ENCODE results near the gene RHBDD2. TPM values are rescaled to one million over a fixed set of nuclear protein-coding genes. Genes with fewer than 3 reads are reported as not detected.
"Not testable (repeated sequence)": the region's sequence is repeated elsewhere in the genome, so short reads cannot be mapped to it uniquely, and the experiment has no call there.

Gene RHBDD2
- 27.1 TPM for total RNA-seq

GRCh38 chr7:75878769-75879611 lies at the start of gene RHBDD2:
Gene RHBDD2 (plus strand): TSS chr7:75879034. CDS start chr7:75879083, 49 bp downstream.
- DNase-seq = peak; percentile 96

- not testable (repeated sequence) for DNase-seq
These were observed 49.2 kb upstream of the RHBDD2 start for GRCh38 chr7:75829656-75830055.

- DNase-seq = no peak
These were observed 47.9 kb upstream of the RHBDD2 start for GRCh38 chr7:75830978-75831377.

DNA sequence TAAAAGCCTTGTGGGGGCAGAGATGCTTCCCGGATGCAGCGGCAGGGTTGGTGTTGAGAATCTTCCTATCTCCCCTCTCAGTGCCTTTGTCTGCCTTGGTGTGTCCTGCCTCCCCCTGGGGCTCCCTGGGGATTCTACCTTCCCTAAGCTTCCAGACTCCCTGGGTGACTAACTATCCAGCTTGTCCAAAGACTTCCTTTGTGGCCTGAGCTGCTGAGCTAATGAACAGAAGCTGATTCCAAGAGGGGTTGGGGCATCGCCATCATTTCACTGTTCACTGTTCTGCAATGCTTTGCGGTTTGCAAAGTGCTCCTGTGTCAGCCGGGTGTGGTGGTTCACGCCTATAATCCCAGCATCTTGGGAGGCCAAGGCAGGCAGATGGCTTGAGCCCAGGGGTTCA lies 45.2 kb upstream of the RHBDD2 start:
- DNase-seq = not testable (repeated sequence)

- no peak for DNase-seq
These were observed 43.0 kb upstream of the RHBDD2 start for GRCh38 chr7:75835688-75836285.

DNA sequence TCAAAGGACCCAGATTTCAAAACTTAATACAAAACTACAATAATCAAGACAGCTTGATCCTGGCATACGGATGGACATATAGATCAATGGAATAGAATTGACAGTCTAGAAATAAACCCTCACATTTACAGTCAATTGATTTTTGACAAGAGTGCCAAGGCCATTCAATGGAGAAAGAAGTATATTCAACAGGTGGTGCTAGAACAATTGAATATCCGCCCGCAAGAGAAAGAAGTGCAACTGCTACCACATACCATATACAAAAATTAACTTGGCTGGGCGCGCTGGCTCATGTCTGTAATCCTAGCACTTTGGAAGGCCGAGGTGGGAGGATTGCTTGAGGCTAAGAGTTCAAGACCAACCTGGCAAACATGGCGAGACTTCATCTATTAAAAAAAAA lies 42.0 kb upstream of the RHBDD2 start:
- DNase-seq = no peak

- DNase-seq = not testable (repeated sequence)
These were observed 40.4 kb upstream of the RHBDD2 start for GRCh38 chr7:75838281-75838930.

DNA sequence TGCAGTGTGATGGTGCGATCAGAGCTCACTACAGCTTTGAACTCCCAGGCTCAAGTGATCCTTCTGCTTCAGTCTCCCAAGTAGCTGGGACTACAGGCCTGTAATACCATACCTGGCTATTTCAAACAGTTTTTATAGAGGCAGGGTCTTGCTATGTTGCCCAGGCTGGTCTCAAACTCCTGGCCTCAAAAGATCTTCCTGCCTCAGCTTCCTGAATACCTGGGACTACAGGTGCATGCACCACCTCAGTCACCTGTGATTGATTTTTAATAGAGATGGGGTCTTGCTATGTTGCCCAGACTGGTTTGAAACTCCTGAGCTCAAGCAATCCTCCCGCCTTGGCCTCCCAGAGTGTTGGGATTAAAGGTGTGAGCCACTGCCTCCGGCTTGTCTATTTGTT lies 38.8 kb upstream of the RHBDD2 start:
- DNase-seq = no peak

GRCh38 chr7:75842836-75843446 lies 35.9 kb upstream of the RHBDD2 start:
- DNase-seq = no peak

DNA sequence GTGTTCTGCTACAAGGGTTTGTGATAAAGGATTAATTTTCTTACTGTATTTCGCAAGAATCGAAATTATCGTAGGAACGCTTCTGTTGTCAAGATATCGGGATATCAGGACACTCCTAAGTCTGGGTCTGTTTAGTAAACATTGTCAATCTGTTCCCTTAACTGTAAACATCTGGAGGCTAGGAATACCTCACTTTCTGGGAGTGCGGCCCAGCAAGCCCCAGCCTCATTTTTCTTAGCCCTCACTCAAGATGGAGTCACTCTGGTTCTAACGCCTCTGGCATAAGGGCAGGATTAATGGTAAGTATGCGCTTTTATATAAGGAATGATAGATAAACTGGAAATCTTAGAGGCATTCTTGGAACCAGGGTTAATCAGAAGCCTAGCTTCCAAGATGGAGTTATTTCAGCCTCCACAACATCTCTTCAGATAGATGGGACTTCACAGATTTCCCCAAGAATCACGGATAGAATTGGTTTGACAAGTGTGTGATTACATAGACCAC lies 35.2 kb upstream of the RHBDD2 start:
- DNase-seq = no peak

DNA sequence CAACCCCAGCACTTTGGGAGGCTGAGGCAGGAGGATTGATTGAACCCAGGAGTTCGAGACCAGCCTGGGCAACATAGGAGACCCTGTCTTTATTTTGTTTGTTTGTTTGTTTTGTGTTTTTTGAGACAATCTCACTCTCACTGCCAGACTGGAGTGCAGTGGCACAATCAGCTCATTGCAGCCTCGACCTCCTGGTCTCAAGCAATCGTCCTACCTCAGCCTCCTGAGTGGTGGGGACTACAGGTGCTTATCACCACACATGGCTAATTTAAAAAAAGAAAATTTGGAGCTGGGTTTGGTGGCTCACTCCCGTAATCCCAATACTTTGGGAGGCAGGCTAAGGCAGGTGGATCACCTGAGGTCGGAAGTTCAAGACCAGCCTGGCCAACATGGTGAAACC lies 34.7 kb upstream of the RHBDD2 start:
- DNase-seq = no peak

DNA sequence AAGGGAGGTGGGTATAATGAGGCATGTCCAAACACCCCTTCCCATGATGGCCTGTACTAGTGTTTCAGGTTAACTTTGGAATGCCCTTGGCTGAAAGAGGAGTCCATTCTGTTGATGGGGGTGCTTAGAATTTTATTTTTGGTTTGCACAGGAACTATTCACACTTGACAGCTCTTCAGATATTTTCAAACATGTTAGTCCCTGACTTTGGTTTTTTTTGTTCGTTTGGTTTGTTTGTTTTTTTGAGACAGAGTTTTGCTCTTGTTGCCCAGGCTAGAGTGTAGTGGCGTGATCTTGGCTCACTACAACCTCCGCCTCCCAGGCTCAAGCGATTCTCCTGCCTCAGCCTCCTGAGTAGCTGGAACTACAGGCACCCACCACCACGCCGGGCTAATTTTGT lies 33.7 kb upstream of the RHBDD2 start:
- DNase-seq = not testable (repeated sequence)

- no peak for DNase-seq
These were observed 31.1 kb upstream of the RHBDD2 start for GRCh38 chr7:75847707-75848106.

DNA sequence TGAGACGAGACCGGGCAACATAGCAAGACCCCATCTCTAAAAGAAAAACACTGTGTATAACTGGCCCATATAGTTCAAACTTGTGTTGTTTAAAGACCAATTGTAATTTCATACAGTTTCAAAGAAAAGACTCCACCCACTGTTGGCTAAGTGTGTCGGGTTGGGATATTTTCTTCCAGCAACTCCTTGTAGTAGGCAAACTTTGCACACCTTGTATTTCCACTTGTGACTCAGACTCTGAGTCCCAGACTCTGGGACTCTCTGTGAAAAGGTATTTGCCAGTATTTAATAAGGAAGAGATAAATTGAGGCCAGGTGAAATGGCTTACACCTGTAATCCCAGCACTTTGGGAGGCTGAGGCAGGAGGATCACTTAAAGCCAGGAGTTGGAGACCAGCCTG lies 29.3 kb upstream of the RHBDD2 start:
- DNase-seq = no peak

GRCh38 chr7:75850235-75850634 lies 28.6 kb upstream of the RHBDD2 start:
- DNase-seq = no peak

- DNase-seq = no peak
These were observed 24.6 kb upstream of the RHBDD2 start for GRCh38 chr7:75854233-75854632.

- not testable (repeated sequence) for DNase-seq
These were observed 24.0 kb upstream of the RHBDD2 start for GRCh38 chr7:75854813-75855345.

GRCh38 chr7:75856536-75856935 lies 22.3 kb upstream of the RHBDD2 start:
- DNase-seq = no peak

DNA sequence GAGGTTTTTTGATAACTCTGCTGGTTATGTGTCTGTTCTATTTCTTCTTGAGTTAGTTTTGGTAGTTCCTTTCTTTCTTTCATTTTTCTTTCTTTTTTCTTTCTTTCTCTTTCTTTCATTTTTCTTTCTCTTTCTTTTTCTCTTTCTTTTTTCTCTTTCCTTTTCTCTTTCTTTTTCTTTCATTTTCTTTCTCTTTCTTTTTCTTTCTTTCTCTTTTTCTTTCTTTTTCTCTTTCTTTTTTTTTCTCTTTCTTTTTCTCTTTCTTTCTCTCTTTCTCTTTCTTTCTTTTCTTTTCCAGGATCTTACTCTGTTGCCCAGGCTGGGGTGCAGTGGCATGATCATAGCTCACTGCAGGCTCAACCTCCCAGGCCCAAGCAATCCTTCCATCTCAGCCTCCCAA lies 20.4 kb upstream of the RHBDD2 start:
- no peak for DNase-seq

DNA sequence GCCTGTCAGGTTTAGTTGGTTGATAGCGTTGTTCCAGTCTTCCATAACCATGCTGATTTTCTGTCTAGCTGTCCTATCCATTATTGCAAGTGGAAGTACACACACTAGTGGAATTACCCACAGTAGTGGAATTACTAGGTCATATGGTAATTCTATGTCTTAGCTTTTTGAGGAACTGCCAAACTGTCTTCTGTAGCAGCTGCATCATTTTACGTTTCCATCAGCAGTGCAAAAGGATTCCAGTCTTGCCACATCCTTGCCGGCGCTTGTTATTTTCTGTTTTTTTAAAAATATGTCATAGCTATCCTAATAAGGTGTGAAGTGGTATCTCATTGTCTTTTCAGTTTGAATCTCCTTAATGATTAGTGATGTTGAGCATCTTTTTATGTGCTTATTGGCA lies 17.2 kb upstream of the RHBDD2 start:
- DNase-seq = no peak

DNA sequence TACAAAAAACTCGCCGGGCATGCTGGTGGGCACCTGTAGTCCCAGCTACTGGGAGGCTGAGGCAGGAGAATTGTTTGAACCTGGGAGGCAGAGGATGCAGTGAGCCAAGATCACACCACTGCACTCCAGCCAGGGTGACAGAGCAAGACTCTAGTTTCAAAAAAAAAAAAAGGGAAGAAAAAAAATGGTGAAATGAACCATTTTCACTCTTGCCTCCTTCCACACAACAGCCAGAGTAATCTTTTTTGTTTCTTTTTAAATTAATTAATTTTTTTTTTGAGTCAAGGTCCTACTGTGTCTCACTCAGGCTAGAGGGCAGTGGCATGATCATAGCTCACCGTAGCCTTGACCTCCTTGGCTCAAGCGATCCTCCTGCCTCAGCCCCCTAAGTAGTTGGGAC lies 14.6 kb upstream of the RHBDD2 start:
- not testable (repeated sequence) for DNase-seq

DNA sequence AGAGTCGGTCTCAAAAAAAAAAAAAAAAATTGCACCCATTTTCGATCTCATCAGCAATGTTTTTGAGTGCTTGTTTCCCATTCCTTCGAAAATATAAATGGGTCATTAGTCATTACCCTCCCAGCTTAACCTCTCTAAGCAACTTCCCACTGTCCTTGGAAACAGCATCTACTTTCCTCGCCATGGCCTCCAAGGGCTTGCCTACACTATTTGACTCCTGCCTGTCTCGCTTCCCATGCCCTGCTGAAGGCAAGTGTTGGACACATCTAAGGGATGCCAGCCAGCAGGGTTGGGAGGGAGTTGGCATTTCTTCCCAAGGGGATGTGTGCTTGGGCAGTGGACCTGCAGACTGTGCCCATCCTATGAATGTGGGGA lies 12.7 kb upstream of the RHBDD2 start:
- no peak for DNase-seq

All from occipital lobe (tissue), 2 donors.